Stimulated activated CD4-positive, alpha-beta T cell treated with anti-CD3 and anti-CD28 coated beads, TNF-alpha, amount 100 ng/mL, for 1 hour (primary cell): ENCODE data around the gene RDH13.
"Not testable (repeated sequence)": the region's sequence is repeated elsewhere in the genome, so short reads cannot be mapped to it uniquely, and the experiment has no call there.

ENCODE experiments used
- DNase-seq, 3 donors: peaks; one replicate each; pipeline ENCODE4 v3.0.0-alpha.2; 2020; ENCODE audit warnings: low read depth in 3 of 3, low spot score in 1 of 3

Gene RDH13

GRCh38 chr19:55079400-55080038, 16.6 kb upstream of the RDH13 start:
- no peak for DNase-seq

- DNase-seq: no peak
These were observed 16.0 kb upstream of the RDH13 start for GRCh38 chr19:55078996-55079395.

GRCh38 chr19:55077106-55077505, 14.2 kb upstream of the RDH13 start:
- DNase-seq: no peak

- DNase-seq: no peak
These were observed 13.4 kb upstream of the RDH13 start for GRCh38 chr19:55076321-55076720.

GRCh38 chr19:55075371-55075998, 12.5 kb upstream of the RDH13 start, which contains the start of gene EPS8L1:
Gene EPS8L1, plus strand, starts transcription at chr19:55075869. Its CDS starts 576 bp downstream, at chr19:55076445.
- no peak for DNase-seq

- no peak for DNase-seq
These were observed 9.0 kb upstream of the RDH13 start for GRCh38 chr19:55071913-55072312.

GRCh38 chr19:55071129-55071502, 8.2 kb upstream of the RDH13 start:
- no peak for DNase-seq

- no peak for DNase-seq
These were observed 7.6 kb upstream of the RDH13 start for GRCh38 chr19:55070466-55071128.

GRCh38 chr19:55069865-55070197, 6.9 kb upstream of the RDH13 start:
- DNase-seq: no peak

- no peak for DNase-seq
These were observed 6.3 kb upstream of the RDH13 start for GRCh38 chr19:55068950-55069864.

GRCh38 chr19:55067869-55068268, 4.9 kb upstream of the RDH13 start:
- no peak for DNase-seq

GRCh38 chr19:55066107-55066709, 3.3 kb upstream of the RDH13 start:
- no peak for DNase-seq

- not testable (repeated sequence) for DNase-seq
These were observed 2.6 kb upstream of the RDH13 start for GRCh38 chr19:55065516-55065915.

GRCh38 chr19:55063492-55063843, 520 bp upstream of the RDH13 start:
- DNase-seq: no peak

- DNase-seq: not testable (repeated sequence)
These were observed 2.7 kb downstream of the RDH13 start for GRCh38 chr19:55060287-55060686.

GRCh38 chr19:55058781-55059610, 4.0 kb downstream of the RDH13 start:
- DNase-seq: no peak

- no peak for DNase-seq
These were observed 6.1 kb downstream of the RDH13 start for GRCh38 chr19:55056827-55057226.

- no peak for DNase-seq
These were observed 9.2 kb downstream of the RDH13 start for GRCh38 chr19:55053735-55054134.

GRCh38 chr19:55050749-55051532, 12.0 kb downstream of the RDH13 start:
- no peak for DNase-seq

GRCh38 chr19:55048446-55048845, 14.5 kb downstream of the RDH13 start:
- DNase-seq: no peak
